HEK293T (cell line): ENCODE measurements around the gene KIF16B.
"Not testable (repeated sequence)": the region's sequence is repeated elsewhere in the genome, so short reads cannot be mapped to it uniquely, and the experiment has no call there.

ENCODE experiments used
- CTCF ChIA-PET: fragments of 350-600 bp; formaldehyde crosslinking; extraction: SDS; loops from one replicate; lab custom pipeline; 2021; ENCODE audit warnings: antibody characterized with exemption, inconsistent platforms; lab: Yijun Ruan, JAX
- POLR2A ChIA-PET: fragments of 350-600 bp; formaldehyde crosslinking; extraction: SDS; loops from one replicate; lab custom pipeline; 2020; ENCODE audit warnings: antibody characterized with exemption, inconsistent platforms; lab: Yijun Ruan, JAX
- DNase-seq: peaks from one replicate; pipeline ENCODE4 v3.0.0; 2012; ENCODE audit warnings: mixed read lengths; ENCODE audit errors: extremely low spot score
- ARNT ChIP-seq: fragments of 450-650 bp; IDR thresholded peaks from 2 replicates; pipeline ENCODE4 v1.6.1; 2017; ENCODE audit warnings: mild to moderate bottlenecking
- BHLHE40 ChIP-seq: fragments of 450-650 bp; IDR thresholded peaks from 2 replicates; pipeline ENCODE4 v1.6.1; 2016; ENCODE audit warnings: mild to moderate bottlenecking, moderate library complexity, borderline replicate concordance
- CTBP1 ChIP-seq: fragments of 450-650 bp; IDR thresholded peaks from 2 replicates; pipeline ENCODE4 v1.6.1; 2016; ENCODE audit warnings: borderline replicate concordance
- ELF4 ChIP-seq: fragments of 450-650 bp; IDR thresholded peaks from 2 replicates; pipeline ENCODE4 v1.6.1; 2017; ENCODE audit warnings: antibody characterized with exemption
- FOXA1 ChIP-seq: fragments of 450-650 bp; IDR thresholded peaks from 2 replicates; pipeline ENCODE4 v1.6.1; 2016; ENCODE audit warnings: mild to moderate bottlenecking
- FOXK2 ChIP-seq: fragments of 450-650 bp; IDR thresholded peaks from 2 replicates; pipeline ENCODE4 v1.6.1; 2016; ENCODE audit warnings: mild to moderate bottlenecking
- FOXM1 ChIP-seq: fragments of 450-650 bp; IDR thresholded peaks from 2 replicates; pipeline ENCODE4 v1.6.1; 2017; ENCODE audit warnings: mild to moderate bottlenecking, borderline replicate concordance
- HDGF ChIP-seq: fragments of 450-650 bp; IDR thresholded peaks from 2 replicates; pipeline ENCODE4 v1.6.1; 2017; ENCODE audit warnings: antibody characterized with exemption, borderline replicate concordance
- L3MBTL2 ChIP-seq: fragments of 450-650 bp; conservative IDR thresholded peaks from 2 replicates; pipeline ENCODE4 v1.6.1; 2016; ENCODE audit warnings: mild to moderate bottlenecking
- LEF1 ChIP-seq: fragments of 450-650 bp; IDR thresholded peaks from 2 replicates; pipeline ENCODE4 v1.6.1; 2017; ENCODE audit warnings: mild to moderate bottlenecking, borderline replicate concordance
- NFRKB ChIP-seq: fragments of 450-650 bp; IDR thresholded peaks from 2 replicates; pipeline ENCODE4 v1.6.1; 2016; ENCODE audit warnings: mild to moderate bottlenecking, moderate library complexity
- PKNOX1 ChIP-seq: fragments of 450-650 bp; IDR thresholded peaks from 2 replicates; pipeline ENCODE4 v1.6.1; 2016
- SP1 ChIP-seq: fragments of 450-650 bp; IDR thresholded peaks from 2 replicates; pipeline ENCODE4 v1.6.1; 2017
- SUZ12 ChIP-seq: fragments of 450-650 bp; IDR thresholded peaks from 2 replicates; pipeline ENCODE4 v1.6.1; 2016; ENCODE audit warnings: mild to moderate bottlenecking
- TARDBP ChIP-seq: fragments of 450-650 bp; IDR thresholded peaks from 2 replicates; pipeline ENCODE4 v1.6.1; 2016
- ZNF384 ChIP-seq: fragments of 450-650 bp; IDR thresholded peaks from 2 replicates; pipeline ENCODE4 v1.6.1; 2016

Gene KIF16B

GRCh38 chr20:16531485-16531884, 41.8 kb downstream of the KIF16B start:
- CTCF ChIA-PET: no interaction called here
- DNase-seq: no peak
- POLR2A ChIA-PET: interaction anchor here (1.3 kb wide), 1 partner anchor 44 kb away, joined by 3 read pairs; no protein-coding TSS in a partner anchor
- no peak for TF ChIP-seq CTBP1
- TF ChIP-seq FOXK2: no peak
- no peak for TF ChIP-seq FOXM1
- TF ChIP-seq ZNF384: no peak
- TF ChIP-seq PKNOX1: no peak
- no peak for TF ChIP-seq LEF1
- TF ChIP-seq ARNT: no peak
- TF ChIP-seq ELF4: no peak
- no peak for TF ChIP-seq SUZ12
- TF ChIP-seq BHLHE40: no peak
- TF ChIP-seq TARDBP: no peak
- no peak for TF ChIP-seq FOXA1
- TF ChIP-seq L3MBTL2: no peak

DNA sequence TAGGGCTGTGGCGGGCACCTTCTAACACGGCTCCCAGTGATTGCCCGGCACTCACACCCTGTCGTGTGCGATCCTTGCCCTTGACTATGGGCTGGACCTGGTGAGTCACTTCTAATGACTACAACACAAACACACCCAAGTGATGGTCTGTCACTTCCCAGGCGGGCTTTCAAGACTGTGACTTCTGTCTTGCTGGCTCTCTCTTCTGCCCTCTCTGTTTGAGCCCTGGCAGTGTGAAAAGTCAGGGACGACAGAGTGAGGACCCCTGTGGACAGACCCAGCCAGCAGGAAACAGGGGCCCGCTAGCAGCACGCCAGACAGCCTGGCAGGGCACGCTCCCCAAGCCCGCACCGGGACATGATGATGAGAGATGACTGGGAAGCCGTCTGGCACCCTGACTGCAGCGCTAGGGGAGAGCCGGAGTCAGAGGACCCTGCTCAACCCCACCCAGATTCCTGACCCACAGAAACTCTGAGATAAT, 43.0 kb downstream of the KIF16B start:
- CTCF ChIA-PET: no interaction called here
- POLR2A ChIA-PET: no interaction called here
- no peak for DNase-seq
- no peak for TF ChIP-seq FOXA1
- TF ChIP-seq TARDBP: no peak
- TF ChIP-seq FOXM1: no peak
- no peak for TF ChIP-seq SUZ12
- TF ChIP-seq SP1: no peak
- no peak for TF ChIP-seq FOXK2

DNA sequence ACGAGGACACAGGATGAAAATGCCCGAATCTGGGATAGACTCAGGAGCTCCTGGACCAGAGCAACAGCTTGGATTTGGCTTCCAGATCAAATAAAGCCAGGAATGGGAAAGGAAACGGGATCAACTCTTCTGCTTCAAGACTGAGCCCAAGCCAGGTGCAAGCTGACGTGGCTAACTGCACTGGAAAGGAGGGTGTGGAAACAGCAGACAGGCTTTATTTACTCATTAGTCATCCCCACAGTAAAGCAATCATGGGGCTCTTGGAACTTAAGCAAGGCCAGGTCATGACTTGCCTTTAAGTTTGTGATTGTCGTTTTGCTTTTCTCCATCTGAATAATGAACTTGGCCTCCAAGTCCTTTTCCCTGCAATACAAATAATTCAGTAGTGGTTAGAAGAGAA, 45.2 kb downstream of the KIF16B start:
- ChIA-PET POLR2A (no interaction called here), CTCF (no interaction called here)
- DNase-seq: no peak
- no peak for TF ChIP-seq BHLHE40
- no peak for TF ChIP-seq CTBP1
- TF ChIP-seq FOXK2: no peak
- TF ChIP-seq TARDBP: no peak
- no peak for TF ChIP-seq PKNOX1
- TF ChIP-seq HDGF: no peak
- TF ChIP-seq LEF1: no peak
- TF ChIP-seq L3MBTL2: no peak
- no peak for TF ChIP-seq SP1
- TF ChIP-seq FOXA1: no peak

GRCh38 chr20:16527438-16527837, 45.8 kb downstream of the KIF16B start:
- TF ChIP-seq CTBP1 (no peak), ARNT (no peak), HDGF (no peak), FOXA1 (no peak), TARDBP (no peak), FOXK2 (no peak), ZNF384 (no peak), FOXM1 (no peak), SP1 (no peak), SUZ12 (no peak)
- POLR2A ChIA-PET: no interaction called here
- DNase-seq: no peak
- CTCF ChIA-PET: no interaction called here

DNA sequence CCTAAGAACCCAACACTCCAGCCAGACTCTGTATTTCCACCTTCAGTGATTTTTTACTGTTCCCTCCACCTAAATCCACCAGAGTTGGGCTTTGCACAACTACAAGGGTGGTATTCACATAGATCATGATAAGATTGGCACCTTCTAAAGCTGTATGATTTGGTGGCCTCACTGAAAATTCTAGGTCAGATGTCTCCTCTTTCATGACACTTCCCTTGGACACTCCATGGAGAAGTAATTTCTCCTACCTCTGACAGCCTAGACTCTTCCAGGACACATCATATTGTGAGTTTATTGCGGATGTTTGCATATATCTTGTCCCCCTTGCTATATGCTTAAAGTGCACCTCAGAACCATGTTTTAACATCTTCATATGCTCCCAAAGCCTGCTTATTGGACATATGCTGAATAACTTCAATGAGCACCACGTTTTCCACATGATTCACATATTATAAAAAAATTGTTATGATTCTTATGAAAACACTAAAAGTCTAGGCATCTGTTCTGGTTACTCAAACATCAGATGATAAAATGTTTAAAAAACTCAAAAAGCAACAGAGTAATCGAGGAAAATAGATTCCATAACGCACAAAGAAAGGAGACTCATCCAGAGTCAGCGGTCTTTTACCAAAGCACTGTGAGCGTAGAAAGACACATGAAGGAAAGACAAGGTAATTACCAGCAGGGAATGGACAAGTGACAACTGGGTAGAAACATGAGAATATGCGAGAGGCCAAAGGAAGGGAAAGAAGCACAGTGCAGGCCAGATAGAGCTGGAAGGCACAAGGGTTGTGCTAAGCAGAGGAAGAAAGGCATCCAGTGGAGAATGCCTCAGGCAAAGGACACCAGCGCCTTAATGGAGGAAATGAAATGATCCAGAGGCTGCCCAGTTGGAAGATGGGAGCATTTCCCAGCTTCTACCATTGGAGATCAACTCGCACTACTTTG, 46.5 kb downstream of the KIF16B start:
- ChIA-PET POLR2A (no interaction called here), CTCF (no interaction called here)
- no peak for TF ChIP-seq L3MBTL2
- TF ChIP-seq LEF1: no peak
- no peak for TF ChIP-seq BHLHE40
- no peak for TF ChIP-seq ZNF384
- no peak for TF ChIP-seq TARDBP
- TF ChIP-seq SP1: no peak
- no peak for TF ChIP-seq SUZ12
- no peak for TF ChIP-seq FOXK2
- no peak for TF ChIP-seq CTBP1
- no peak for TF ChIP-seq HDGF
- TF ChIP-seq FOXA1: no peak
- no peak for TF ChIP-seq ARNT
- TF ChIP-seq PKNOX1: no peak
- TF ChIP-seq FOXM1: no peak
- TF ChIP-seq NFRKB: no peak
- no peak for TF ChIP-seq ELF4
- DNase-seq: no peak

- CTCF ChIA-PET, POLR2A ChIA-PET, DNase-seq: not testable (repeated sequence)
These were observed 50.6 kb downstream of the KIF16B start for GRCh38 chr20:16522651-16523050.
